Activated T-helper 2 cell treated with anti-CD3 and anti-CD28 coated beads, Interferon-gamma antibody, Interleukin-2, Interleukin-4, amounts not matched to agents 10 μg/mL and 5 μg/mL and 100 μg/mL, durations not matched to agents 14 hours and 24 hours and 36 hours (primary cell): ENCODE measurements around the gene MARVELD2. TPM values are rescaled to one million over a fixed set of nuclear protein-coding genes. Genes with fewer than 3 reads are reported as not detected.
"Not testable (repeated sequence)": the region's sequence is repeated elsewhere in the genome, so short reads cannot be mapped to it uniquely, and the experiment has no call there.

Experiments
- DNase-seq: peaks from one replicate; pipeline ENCODE4 v3.0.0; 2021; ENCODE audit warnings: low spot score
- H3K27ac Mint-ChIP-seq: one replicate; pipeline ENCODE4 v1.8.0; 2021; ENCODE audit warnings: mixed read lengths
- H3K27me3 Mint-ChIP-seq: one replicate; pipeline ENCODE4 v1.8.0; 2021; ENCODE audit warnings: low read depth, mixed read lengths
- H3K36me3 Mint-ChIP-seq: one replicate; pipeline ENCODE4 v1.8.0; 2021; ENCODE audit warnings: low read depth, mixed read lengths
- H3K4me1 Mint-ChIP-seq: one replicate; pipeline ENCODE4 v1.8.0; 2021; ENCODE audit warnings: low read depth, mixed read lengths
- H3K4me3 Mint-ChIP-seq: one replicate; pipeline ENCODE4 v1.8.0; 2021; ENCODE audit warnings: low read depth, mild to moderate bottlenecking, moderate library complexity, mixed read lengths
- H3K9me3 Mint-ChIP-seq: one replicate; pipeline ENCODE4 v1.8.0; 2021; ENCODE audit warnings: mixed read lengths
- intact Hi-C: fragments of 100-400 bp; cut with micrococcal nuclease; formaldehyde crosslinking; loops from one replicate; pipeline ENCODE4 v1.15.1; 2023
- total RNA-seq: library from RNA; stranded (reverse); gene quantifications from 2 replicates; pipeline ENCODE4 v1.2.3, GENCODE V29; 2022

The MARVELD2 gene
- total RNA-seq, 1 donor from 2014 or later, result 0.16 TPM

DNA sequence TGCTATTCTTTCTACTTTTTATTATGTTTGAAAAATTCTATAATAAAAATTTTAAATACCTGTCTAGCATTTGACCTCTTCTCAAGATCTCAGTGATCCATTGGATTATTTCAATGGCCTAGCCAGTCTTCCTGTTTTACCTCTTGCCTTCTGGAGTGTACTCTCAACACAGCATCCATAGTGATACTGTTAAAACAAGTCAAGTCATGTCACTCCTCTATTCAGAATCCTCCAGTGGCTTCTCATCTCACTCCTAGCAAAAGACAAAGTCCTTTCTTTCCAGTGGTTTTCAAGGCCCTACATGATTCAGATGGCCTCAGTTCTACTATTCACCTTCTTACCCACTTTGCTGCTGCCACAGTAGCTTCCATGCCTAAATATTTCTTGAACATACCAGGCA, 1.8 kb downstream of the MARVELD2 start:
- Mint-ChIP-seq H3K36me3 (peaks cover 12% of the 10 kb centered on the region), H3K4me1 (peaks cover 2% of the 10 kb centered on the region), H3K27me3 (no peaks in the 10 kb centered on the region), H3K9me3 (no peaks in the 10 kb centered on the region), H3K4me3 (no peak overlapping the region), H3K27ac (no peak overlapping the region)
- intact Hi-C loops, result no loop called here
- DNase-seq, result no peak

DNA sequence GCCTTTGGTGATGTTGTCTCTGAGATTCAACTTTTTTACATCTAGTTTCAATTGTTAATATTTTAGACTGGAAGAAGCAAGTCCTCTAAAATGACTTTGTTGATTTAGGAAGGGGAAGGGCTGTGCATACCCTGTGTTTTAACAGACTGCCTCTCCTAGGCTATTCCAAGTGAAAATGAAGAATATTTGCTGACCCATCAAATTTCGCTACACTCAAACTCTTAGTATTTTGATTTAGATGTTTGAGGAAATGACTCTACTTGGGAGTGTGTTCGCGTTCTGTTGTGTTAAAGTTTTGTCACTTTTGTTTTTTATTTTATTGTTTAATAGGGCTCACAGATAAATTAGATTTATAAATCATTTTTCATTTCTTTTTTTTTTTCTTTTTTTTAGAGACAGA, 3.6 kb downstream of the MARVELD2 start:
- intact Hi-C loops, result no loop called here
- H3K9me3 Mint-ChIP-seq, result no peaks in the 10 kb centered on the region
- no peak overlapping the region for H3K4me3 Mint-ChIP-seq
- peaks cover 11% of the 10 kb centered on the region for H3K36me3 Mint-ChIP-seq
- H3K27ac Mint-ChIP-seq, result no peak overlapping the region
- no peaks in the 10 kb centered on the region for H3K27me3 Mint-ChIP-seq
- H3K4me1 Mint-ChIP-seq, result peaks cover 2% of the 10 kb centered on the region
- no peak for DNase-seq

DNA sequence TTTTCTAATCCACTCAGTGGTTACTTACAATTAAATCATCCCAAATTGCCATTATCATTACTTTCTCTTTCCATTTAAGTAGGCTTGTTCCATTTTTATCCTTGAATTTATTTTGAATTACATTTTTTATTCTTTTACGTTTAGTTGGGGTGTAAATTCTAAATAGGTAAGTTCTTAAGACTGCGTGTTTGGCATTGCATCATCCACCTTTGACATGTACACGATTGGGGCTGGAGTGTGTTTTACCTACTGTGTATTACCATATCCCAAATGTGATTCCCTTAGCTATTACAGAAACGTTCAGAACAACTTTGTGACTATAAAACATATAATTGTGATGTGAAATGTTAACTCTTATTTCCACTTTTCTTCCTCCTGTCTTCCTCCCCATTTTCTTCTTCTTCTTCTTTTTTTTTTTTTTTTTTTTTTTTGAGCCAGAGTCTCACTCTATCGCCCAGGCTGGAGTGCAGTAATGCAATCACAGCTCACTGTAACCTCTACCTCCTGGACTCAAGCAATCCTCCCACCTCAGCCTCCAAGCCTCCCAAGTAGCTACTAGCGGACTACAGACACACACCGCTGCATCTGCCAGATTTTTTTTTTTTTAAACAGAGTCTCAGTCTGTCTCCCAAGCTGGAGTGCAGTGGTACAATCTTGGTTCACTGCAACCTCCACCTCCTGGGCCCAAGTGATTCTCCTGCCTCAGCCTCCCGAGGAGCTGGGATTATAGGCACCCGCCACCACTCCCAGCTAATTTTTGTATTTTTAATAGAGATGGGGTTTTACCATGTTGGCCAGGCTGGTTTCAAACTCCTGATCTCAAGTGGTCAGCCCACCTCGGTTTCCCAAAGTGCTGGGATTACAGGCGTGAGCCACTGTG, 16.7 kb downstream of the MARVELD2 start:
- no peak overlapping the region for H3K27ac Mint-ChIP-seq
- no peaks in the 10 kb centered on the region for H3K4me1 Mint-ChIP-seq

DNA sequence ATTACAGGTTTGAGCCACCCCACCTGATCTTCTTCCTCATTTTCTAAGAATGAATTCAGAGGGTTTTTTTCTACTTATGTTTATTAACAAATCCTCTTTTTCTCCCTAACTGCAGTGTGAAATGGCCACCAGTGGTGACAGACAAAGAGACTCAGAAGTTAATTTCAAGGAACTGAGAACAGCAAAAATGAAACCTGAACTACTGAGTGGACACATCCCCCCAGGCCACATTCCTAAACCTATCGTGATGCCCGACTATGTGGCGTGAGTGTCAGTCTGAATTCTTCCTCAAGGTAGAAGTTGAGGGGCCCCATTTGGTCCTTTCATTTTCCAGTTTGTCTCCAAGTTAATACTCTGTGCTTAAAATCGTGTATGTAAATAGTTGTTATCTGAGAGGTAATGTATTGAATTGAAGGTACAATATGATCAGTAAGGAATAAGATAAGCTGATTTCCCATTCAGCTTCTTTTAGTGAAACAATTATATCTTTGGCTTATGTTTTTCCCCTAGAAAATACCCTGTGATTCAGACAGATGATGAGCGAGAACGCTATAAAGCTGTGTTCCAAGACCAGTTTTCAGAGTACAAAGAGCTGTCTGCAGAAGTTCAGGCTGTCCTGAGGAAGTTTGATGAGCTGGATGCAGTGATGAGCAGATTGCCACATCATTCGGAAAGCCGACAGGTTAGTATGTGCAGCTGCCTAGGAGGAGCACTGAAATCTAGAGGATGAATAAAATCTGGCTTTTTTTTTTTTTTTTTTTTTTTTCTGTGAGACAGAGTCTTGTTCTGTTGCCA, 17.7 kb downstream of the MARVELD2 start:
- no peaks in the 10 kb centered on the region for H3K4me1 Mint-ChIP-seq
- H3K9me3 Mint-ChIP-seq, result no peaks in the 10 kb centered on the region
- H3K27ac Mint-ChIP-seq, result no peak overlapping the region
- no peak for DNase-seq
- H3K4me3 Mint-ChIP-seq, result no peak overlapping the region
- no peaks in the 10 kb centered on the region for H3K27me3 Mint-ChIP-seq
- intact Hi-C loops, result no loop called here
- no peaks in the 10 kb centered on the region for H3K36me3 Mint-ChIP-seq

More for the DNA sequence above, 16.7 kb downstream of the MARVELD2 start:
- Mint-ChIP-seq H3K9me3 (no peaks in the 10 kb centered on the region), H3K4me3 (no peak overlapping the region), H3K36me3 (no peaks in the 10 kb centered on the region), H3K27me3 (no peaks in the 10 kb centered on the region)
- intact Hi-C loops, result no loop called here
- DNase-seq, result no peak

DNA sequence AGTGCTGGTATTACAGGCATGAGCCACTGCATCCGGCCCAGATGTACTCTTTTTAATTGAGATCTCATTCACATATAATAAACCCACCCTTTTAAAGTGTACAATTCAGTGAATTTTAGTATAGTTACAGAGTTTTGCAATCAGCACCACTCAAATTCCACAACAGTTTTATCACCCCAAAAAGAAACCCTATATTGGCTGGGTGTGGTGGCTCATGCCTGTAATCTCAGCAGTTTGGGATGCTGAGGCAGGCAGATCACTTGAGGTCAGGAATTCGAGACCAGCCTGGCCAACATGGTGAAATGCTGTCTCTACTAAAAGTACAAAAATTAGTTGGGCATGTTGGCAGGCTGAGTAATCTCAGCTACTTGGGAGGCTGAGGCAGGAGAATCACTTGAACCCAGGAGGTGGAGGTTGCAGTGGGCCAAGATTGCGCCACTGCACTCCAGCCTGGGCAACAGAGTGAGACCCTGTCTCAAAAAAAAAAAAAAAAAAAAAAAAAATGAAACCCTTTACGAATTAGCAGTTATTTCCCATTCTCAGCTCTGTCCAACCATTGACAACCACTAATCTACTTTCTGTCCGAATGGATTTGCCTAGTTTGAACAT, 20.5 kb downstream of the MARVELD2 start:
- H3K27ac Mint-ChIP-seq, DNase-seq, H3K4me3 Mint-ChIP-seq, H3K9me3 Mint-ChIP-seq, H3K27me3 Mint-ChIP-seq, H3K36me3 Mint-ChIP-seq, intact Hi-C loops, H3K4me1 Mint-ChIP-seq: not testable (repeated sequence)

DNA sequence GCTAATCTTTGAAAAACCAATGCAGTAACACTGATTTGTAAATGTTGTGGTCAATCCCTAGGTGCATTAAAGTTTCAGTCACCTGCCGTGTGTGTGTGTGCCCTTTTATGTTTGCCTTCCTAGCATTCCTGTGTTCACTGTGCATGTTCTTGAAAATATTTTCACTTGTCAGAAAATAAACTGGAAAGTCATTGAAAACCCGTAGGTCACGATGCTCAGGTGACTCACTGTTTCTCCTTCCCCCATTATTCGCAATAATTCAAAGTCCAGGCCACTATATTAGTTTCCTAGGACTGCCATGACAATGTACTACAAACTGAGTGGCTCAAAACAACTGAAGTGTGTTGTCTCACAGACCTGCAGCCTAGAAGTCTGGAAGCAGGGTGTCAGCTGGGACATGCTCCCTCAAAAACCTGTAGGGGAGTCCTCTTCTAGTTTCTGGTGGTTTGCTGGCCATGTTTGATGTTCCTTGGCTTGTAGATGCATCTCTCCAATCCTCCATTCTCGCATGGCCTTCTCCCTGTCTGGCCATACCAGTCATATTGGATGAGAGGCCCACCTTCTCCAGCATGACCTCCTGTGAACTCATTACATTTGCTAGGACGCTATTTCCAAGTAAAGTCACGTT, 29.3 kb downstream of the MARVELD2 start:
- Mint-ChIP-seq H3K36me3 (no peaks in the 10 kb centered on the region), H3K4me1 (no peaks in the 10 kb centered on the region), H3K9me3 (no peaks in the 10 kb centered on the region), H3K4me3 (no peak overlapping the region), H3K27me3 (no peaks in the 10 kb centered on the region), H3K27ac (no peak overlapping the region)
- intact Hi-C loops, result no loop called here
- DNase-seq, result no peak

DNA sequence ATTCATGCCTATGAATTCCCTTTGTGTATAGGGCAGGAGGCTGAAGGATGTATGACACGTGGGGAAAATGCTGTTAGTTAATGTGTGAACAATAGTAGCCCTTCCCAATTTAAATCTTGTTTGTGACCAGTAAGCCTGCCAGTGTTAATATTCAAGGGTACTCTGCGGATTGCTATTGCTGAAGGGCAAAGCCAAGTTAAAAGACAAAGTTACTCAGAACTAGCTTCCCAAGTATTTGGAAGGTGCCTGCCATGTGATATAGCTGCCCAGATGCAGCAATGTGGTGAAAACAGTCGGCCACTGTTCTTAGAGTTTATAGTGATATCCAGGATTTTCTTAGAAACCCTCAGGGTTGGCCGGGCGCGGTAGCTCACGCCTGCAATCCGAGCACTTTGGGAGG, 34.6 kb downstream of the MARVELD2 start:
- H3K4me1 Mint-ChIP-seq, result no peaks in the 10 kb centered on the region
- intact Hi-C loops, result no loop called here
- no peak for DNase-seq
- H3K4me3 Mint-ChIP-seq, result no peak overlapping the region
- H3K36me3 Mint-ChIP-seq, result no peaks in the 10 kb centered on the region
- no peaks in the 10 kb centered on the region for H3K27me3 Mint-ChIP-seq
- no peaks in the 10 kb centered on the region for H3K9me3 Mint-ChIP-seq
- H3K27ac Mint-ChIP-seq, result no peak overlapping the region

DNA sequence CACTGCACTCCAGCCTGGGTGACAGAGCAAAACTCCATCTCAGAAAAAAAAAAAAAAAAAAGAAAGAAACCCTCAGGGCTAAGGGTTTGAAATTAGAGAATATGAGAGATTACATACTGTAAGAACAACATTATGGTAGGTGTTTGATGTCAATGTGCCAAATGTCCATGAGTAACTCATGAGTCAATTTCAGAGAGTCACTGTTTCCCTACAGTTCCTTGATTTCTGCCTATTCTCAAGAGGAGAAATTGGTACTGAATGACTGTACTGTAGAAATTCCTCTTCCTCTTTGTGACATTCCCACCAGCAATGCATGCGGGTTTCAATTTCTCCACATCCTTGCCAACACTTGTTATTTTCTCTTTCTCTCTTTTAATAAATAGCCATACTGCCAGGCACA, 35.2 kb downstream of the MARVELD2 start:
- no peak overlapping the region for H3K27ac Mint-ChIP-seq
- intact Hi-C loops, result no loop called here
- H3K4me3 Mint-ChIP-seq, result no peak overlapping the region
- H3K27me3 Mint-ChIP-seq, result no peaks in the 10 kb centered on the region
- H3K9me3 Mint-ChIP-seq, result no peaks in the 10 kb centered on the region
- no peaks in the 10 kb centered on the region for H3K4me1 Mint-ChIP-seq
- no peak for DNase-seq
- H3K36me3 Mint-ChIP-seq, result no peaks in the 10 kb centered on the region

DNA sequence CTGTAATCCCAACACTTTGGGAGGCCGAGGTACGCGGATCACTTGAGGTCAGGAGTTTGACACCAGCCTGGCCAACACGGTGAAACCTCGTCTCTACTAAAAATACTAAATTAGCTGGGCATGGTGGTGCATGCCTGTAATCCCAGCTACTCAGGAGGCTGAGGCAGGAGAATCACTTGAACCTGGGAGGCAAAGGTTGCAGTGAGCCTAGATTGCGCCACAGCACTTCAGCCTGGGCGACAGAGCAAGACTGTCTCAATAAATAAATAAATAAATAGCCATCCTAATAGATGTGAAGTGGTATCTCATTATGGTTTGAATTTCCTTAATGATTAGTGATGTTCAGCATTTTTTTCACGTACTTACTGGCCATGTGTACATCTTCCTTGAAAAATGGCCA, 35.6 kb downstream of the MARVELD2 start:
- H3K27me3 Mint-ChIP-seq, H3K27ac Mint-ChIP-seq, H3K4me3 Mint-ChIP-seq, DNase-seq, H3K36me3 Mint-ChIP-seq, H3K4me1 Mint-ChIP-seq, H3K9me3 Mint-ChIP-seq, intact Hi-C loops: not testable (repeated sequence)

DNA sequence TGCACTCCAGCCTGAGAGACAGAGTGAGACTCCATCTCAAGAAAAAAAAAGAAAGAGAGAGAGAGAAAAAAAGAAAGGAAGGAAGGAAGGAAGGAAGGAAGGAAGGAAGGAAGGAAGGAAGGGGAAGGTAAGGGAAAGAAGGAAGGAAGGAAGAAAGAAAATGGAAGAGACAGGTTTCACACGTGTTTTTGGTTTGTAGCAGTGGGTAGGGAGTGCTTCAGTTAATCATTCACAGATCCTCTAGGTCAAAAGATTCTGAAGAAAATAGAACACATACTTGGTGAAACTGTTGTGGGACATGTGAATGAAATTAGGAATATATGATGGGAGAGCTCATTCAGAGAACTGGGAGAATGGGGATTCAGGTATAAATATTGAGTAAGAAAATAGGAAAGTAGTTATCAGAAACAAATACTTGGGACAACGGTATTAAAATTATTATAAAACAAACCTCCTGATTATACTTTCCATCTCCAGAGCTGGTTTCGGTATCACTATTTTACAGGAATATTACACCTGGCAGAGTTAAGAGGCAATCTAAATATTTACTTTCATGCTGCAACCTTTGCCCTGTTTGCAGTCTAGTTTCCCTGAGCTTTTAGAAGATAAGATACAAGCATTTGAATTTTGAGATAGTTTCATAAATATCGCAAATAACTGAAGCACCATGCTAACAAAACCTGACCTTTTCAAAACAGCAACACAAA, 37.2 kb downstream of the MARVELD2 start:
- Mint-ChIP-seq H3K27me3 (no peaks in the 10 kb centered on the region), H3K9me3 (no peaks in the 10 kb centered on the region), H3K27ac (no peak overlapping the region)

DNA sequence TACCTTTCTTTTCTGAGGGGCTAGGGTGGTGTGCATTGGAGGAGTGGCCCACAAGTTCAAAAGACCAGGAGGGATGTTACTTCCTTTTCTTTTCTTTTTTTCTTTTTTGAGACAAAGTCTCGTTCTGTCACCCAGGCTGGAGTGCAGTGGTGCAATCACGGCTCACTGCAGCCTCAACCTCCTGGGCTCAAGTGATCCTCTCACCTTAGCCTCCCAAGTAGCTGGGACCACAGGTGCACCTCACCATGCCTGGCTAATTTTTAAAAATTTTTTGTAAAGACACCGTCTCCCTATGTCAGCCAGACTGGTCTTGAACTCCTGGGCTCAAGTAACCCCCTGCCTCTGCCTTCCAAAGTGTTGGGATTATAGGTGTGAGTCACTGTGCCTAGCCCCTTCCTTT, 38.6 kb downstream of the MARVELD2 start:
- H3K4me3 Mint-ChIP-seq, intact Hi-C loops, DNase-seq, H3K36me3 Mint-ChIP-seq, H3K27me3 Mint-ChIP-seq, H3K9me3 Mint-ChIP-seq, H3K27ac Mint-ChIP-seq, H3K4me1 Mint-ChIP-seq: not testable (repeated sequence)

More for the DNA sequence above, 37.2 kb downstream of the MARVELD2 start:
- DNase-seq, result no peak
- no peak overlapping the region for H3K4me3 Mint-ChIP-seq
- H3K4me1 Mint-ChIP-seq, result no peaks in the 10 kb centered on the region
- H3K36me3 Mint-ChIP-seq, result no peaks in the 10 kb centered on the region
- intact Hi-C loops, result no loop called here
